Stimulated activated CD4-positive, alpha-beta T cell treated with anti-CD3 and anti-CD28 coated beads, Interleukin-2, amount 100 ng/mL, for 24 hours (primary cell): Measurements from ENCODE around the gene PTPN4.
A peak's percentile ranks its signal among the peaks of the same experiment; 100 is the strongest.

Experiments
- DNase-seq, 2 donors: peaks; one replicate each; pipeline ENCODE4 v3.0.0-alpha.2; 2020

PTPN4 gene

GRCh38 chr2:119809339-119810048, 49.8 kb downstream of the PTPN4 start:
- no peak for DNase-seq

GRCh38 chr2:119810049-119810630, 50.4 kb downstream of the PTPN4 start:
- no peak for DNase-seq

- DNase-seq: no peak
Measured at GRCh38 chr2:119814216-119814615, 54.5 kb downstream of the PTPN4 start.

- DNase-seq: no peak
Measured at GRCh38 chr2:119818792-119819191, 59.1 kb downstream of the PTPN4 start.

- DNase-seq: no peak
Measured at GRCh38 chr2:119819846-119820245, 60.1 kb downstream of the PTPN4 start.

- no peak for DNase-seq
Measured at GRCh38 chr2:119820275-119820674, 60.6 kb downstream of the PTPN4 start.

GRCh38 chr2:119821266-119821665, 61.5 kb downstream of the PTPN4 start:
- peak in 1 of 2 donors; percentile 19 for DNase-seq

GRCh38 chr2:119823734-119824334, 64.1 kb downstream of the PTPN4 start:
- DNase-seq: peak; percentile 23 to 27

- DNase-seq: peak; percentile 25 to 39
Measured at GRCh38 chr2:119826370-119826961, 66.7 kb downstream of the PTPN4 start.

GRCh38 chr2:119827866-119828507, 68.3 kb downstream of the PTPN4 start:
- no peak for DNase-seq

GRCh38 chr2:119836455-119837142, 76.9 kb downstream of the PTPN4 start:
- no peak for DNase-seq

- no peak for DNase-seq
Measured at GRCh38 chr2:119837350-119837749, 77.6 kb downstream of the PTPN4 start.

- DNase-seq: no peak
Measured at GRCh38 chr2:119837759-119838158, 78.0 kb downstream of the PTPN4 start.

- DNase-seq: no peak
Measured at GRCh38 chr2:119838179-119838578, 78.5 kb downstream of the PTPN4 start.

- DNase-seq: no peak
Measured at GRCh38 chr2:119841550-119841949, 81.8 kb downstream of the PTPN4 start.

GRCh38 chr2:119846021-119846420, 86.3 kb downstream of the PTPN4 start:
- no peak for DNase-seq

- DNase-seq: no peak
Measured at GRCh38 chr2:119849838-119850565, 90.3 kb downstream of the PTPN4 start.

GRCh38 chr2:119852214-119852613, 92.5 kb downstream of the PTPN4 start:
- no peak for DNase-seq

GRCh38 chr2:119853777-119854399, 94.2 kb downstream of the PTPN4 start:
- no peak for DNase-seq

- DNase-seq: no peak
Measured at GRCh38 chr2:119856469-119856901, 96.8 kb downstream of the PTPN4 start.

- no peak for DNase-seq
Measured at GRCh38 chr2:119857742-119858141, 98.0 kb downstream of the PTPN4 start.

GRCh38 chr2:119859528-119859927, 99.8 kb downstream of the PTPN4 start:
- DNase-seq: no peak
